H1 (cell line): ENCODE data around the gene TMEM266.

Source experiments
- CTCF ChIP-seq, 3 experiments: IDR thresholded peaks; 1 replicate in 2 of 3; 2 replicates in 1 of 3; pipeline versions ENCODE4 v1.5.1 to v1.6.1; 2011; ENCODE audit warnings: low read length in 3 of 3, mild to moderate bottlenecking in 3 of 3, inconsistent platforms in 2 of 3, low read depth in 1 of 3, moderate library complexity in 1 of 3; ENCODE audit not compliant: insufficient read depth in 1 of 3; ENCODE audit errors: control extremely low read depth in 1 of 3
- EP300 ChIP-seq, 2 experiments: IDR thresholded peaks; 1 replicate in 1 of 2; 2 replicates in 1 of 2; pipeline ENCODE4 v1.6.1; 2011 to 2012; ENCODE audit warnings: low read depth in 2 of 2, low read length in 2 of 2, mild to moderate bottlenecking in 2 of 2, borderline replicate concordance in 1 of 2, inconsistent platforms in 1 of 2, moderate library complexity in 1 of 2
- EZH2 ChIP-seq: fragments of 200-600 bp; sonication (generic); IDR thresholded peaks from 2 replicates; pipeline ENCODE4 v1.7.1; 2012; ENCODE audit warnings: low read depth, mild to moderate bottlenecking, moderate library complexity, low read length, inconsistent platforms; ENCODE audit not compliant: severe bottlenecking
- MAFK ChIP-seq: IDR thresholded peaks from 2 replicates; pipeline ENCODE4 v1.6.1; 2012; ENCODE audit warnings: low read depth, mild to moderate bottlenecking, improper control_type of control experiment, low read length

GRCh38 chr15:76178296-76179000 is 118.7 kb downstream of the TMEM266 start:
- TF ChIP-seq EP300 (IDR thresholded peaks at IDR 0.05; ENCODE audit: borderline replicate concordance in 1 of 2, low read depth in 2 of 2, low read length in 2 of 2) (no peak), MAFK (no peak), CTCF (IDR thresholded peaks at IDR 0.05; ENCODE audit: control extremely low read depth in 1 of 3, insufficient read depth in 1 of 3, low read depth in 1 of 3, low read length in 3 of 3) (no peak), EZH2 (no peak)
